ENCODE data around the gene EAF1.
"Not testable (repeated sequence)": the region's sequence is repeated elsewhere in the genome, so short reads cannot be mapped to it uniquely, and the experiment has no call there.

The EAF1 gene

GRCh38 chr3:15405448-15406050, 21.8 kb upstream of the EAF1 start:
- DNase-seq (ENCODE audit: low read depth in 2 of 2), result no peak

- DNase-seq (ENCODE audit: low read depth in 2 of 2), result no peak
Observed at GRCh38 chr3:15409239-15409638, 18.2 kb upstream of the EAF1 start.

GRCh38 chr3:15409774-15410173, 17.6 kb upstream of the EAF1 start:
- no peak for DNase-seq (ENCODE audit: low read depth in 2 of 2)

GRCh38 chr3:15410966-15411365, 16.4 kb upstream of the EAF1 start:
- not testable (repeated sequence) for DNase-seq (ENCODE audit: low read depth in 2 of 2)

GRCh38 chr3:15420871-15421270, 6.5 kb upstream of the EAF1 start:
- no peak for DNase-seq (ENCODE audit: low read depth in 2 of 2)

GRCh38 chr3:15426579-15427118, 749 bp upstream of the EAF1 start:
- no peak for DNase-seq (ENCODE audit: low read depth in 2 of 2)

- DNase-seq (ENCODE audit: low read depth in 2 of 2), result no peak
Observed at GRCh38 chr3:15427981-15428380, 583 bp downstream of the EAF1 start.

GRCh38 chr3:15428539-15428938, 1.1 kb downstream of the EAF1 start:
- DNase-seq (ENCODE audit: low read depth in 2 of 2), result no peak

- no peak for DNase-seq (ENCODE audit: low read depth in 2 of 2)
Observed at GRCh38 chr3:15429080-15429479, 1.7 kb downstream of the EAF1 start.

GRCh38 chr3:15430624-15431023, 3.2 kb downstream of the EAF1 start:
- DNase-seq (ENCODE audit: low read depth in 2 of 2), result no peak

- no peak for DNase-seq (ENCODE audit: low read depth in 2 of 2)
Observed at GRCh38 chr3:15431256-15431837, 3.9 kb downstream of the EAF1 start.

- no peak for DNase-seq (ENCODE audit: low read depth in 2 of 2)
Observed at GRCh38 chr3:15433531-15433930, 6.1 kb downstream of the EAF1 start.

GRCh38 chr3:15434756-15435155, 7.4 kb downstream of the EAF1 start:
- no peak for DNase-seq (ENCODE audit: low read depth in 2 of 2)

- DNase-seq (ENCODE audit: low read depth in 2 of 2), result no peak
Observed at GRCh38 chr3:15436246-15436645, 8.8 kb downstream of the EAF1 start.

- no peak for DNase-seq (ENCODE audit: low read depth in 2 of 2)
Observed at GRCh38 chr3:15438983-15439382, 11.6 kb downstream of the EAF1 start.

GRCh38 chr3:15439476-15439875, 12.1 kb downstream of the EAF1 start:
- no peak for DNase-seq (ENCODE audit: low read depth in 2 of 2)

GRCh38 chr3:15440891-15441290, 13.5 kb downstream of the EAF1 start:
- no peak for DNase-seq (ENCODE audit: low read depth in 2 of 2)

GRCh38 chr3:15443826-15444524, 16.6 kb downstream of the EAF1 start:
- no peak for DNase-seq (ENCODE audit: low read depth in 2 of 2)

GRCh38 chr3:15449489-15450224, 22.3 kb downstream of the EAF1 start:
- no peak for DNase-seq (ENCODE audit: low read depth in 2 of 2)

- no peak for DNase-seq (ENCODE audit: low read depth in 2 of 2)
Observed at GRCh38 chr3:15450438-15451215, 23.2 kb downstream of the EAF1 start.

All from stimulated activated CD8-positive, alpha-beta memory T cell treated with anti-CD3 and anti-CD28 coated beads, Interleukin-2, amount 100 ng/mL, for 1 hour (primary cell).